SIG-M5 (cell line): ENCODE results near the gene CELSR1.

Experiments used
- DNase-seq: peaks from one replicate; lab custom pipeline; 2025; lab: John Stamatoyannopoulos, UW

CELSR1 gene

DNA sequence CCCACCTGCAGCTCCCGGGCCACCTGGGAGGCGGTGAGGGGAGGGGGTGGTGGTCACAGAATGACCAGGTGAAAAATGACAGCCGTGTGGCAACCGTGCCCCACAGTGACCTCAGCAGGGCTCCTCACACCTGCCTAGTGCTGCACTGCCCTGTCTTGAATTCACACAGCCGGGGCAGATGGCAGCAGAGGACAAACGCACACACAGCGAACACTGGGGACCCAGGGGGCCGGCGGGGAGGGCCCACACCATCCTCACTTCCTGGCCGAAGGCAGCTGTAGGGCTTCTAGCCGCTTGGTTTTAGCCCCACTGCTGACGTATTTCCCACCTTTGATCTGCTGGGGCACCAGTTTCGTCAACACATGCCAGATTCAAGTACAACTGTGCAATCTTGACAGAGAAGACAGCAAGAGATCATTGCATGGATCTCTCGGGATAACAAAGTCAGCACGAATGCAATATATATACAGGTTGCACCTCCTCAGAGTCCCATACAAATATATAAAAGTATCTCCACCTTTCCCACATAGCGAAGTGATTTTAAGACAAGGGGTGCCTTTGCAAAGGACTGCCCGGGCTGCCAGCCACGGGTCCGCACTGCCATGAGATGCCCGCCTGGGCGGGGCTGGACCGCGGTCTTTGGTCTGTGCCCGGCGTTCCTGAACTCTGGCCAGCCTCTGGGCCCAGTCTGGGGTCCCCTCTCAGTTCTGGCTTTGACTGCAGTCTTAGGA, 175.1 kb downstream of the CELSR1 start:
- DNase-seq, result no peak

DNA sequence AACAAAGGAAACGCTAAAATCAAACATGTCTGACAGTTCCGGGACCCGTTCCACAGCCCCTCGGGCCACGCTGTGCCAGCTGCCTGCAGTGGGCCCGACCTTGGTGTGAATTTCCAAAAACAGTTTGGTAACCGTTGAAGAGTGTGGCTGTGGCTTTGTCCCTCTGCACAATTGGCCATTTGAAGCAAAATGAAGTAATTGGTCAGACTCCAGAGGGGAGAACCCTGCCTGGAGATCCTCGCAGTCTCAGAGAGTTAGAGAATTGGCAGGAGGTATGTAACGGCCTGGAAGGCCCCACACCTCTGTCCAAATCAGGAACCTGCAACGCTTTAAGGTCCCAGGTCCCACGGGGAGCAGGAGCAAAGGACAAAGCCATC, 175.6 kb downstream of the CELSR1 start:
- DNase-seq, result no peak

DNA sequence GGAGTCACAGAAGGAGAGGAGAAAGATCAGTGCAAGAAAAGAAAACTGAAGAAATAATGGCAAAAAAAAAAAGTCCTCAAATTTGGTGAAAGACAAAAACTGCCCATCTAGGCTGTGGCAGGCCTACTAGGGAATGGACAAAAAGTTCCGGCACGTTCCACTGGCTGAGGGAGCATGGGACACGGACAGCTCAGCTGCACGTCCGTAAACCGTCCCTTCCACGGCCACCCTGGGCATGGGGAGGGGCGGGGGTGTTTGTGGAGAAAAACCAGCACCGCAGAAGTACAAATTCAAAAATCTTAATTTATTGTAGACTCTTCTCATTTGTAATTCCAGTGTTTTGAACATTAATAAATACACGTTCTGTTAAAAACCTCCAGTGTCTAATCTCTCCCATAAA, 176.5 kb downstream of the CELSR1 start:
- no peak for DNase-seq

DNA sequence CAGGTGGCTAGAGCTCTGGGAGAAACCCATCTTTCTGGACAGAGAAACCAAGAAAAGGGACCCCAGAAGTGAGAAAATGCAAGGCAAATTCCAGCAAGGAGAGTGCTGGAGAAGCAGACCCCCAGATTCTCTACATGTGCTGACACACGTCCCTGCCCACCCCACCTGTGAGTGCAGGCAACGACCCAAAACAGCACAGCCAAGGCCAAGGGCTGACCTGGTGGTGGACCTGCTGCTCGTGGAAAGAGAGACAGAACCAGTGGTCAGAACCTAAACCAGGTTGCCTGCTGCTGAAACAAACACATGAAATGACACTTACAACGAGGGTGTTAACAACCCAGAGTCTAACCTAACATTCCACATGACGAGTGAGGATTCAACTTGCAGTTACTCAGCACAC, 177.3 kb downstream of the CELSR1 start:
- no peak for DNase-seq

DNA sequence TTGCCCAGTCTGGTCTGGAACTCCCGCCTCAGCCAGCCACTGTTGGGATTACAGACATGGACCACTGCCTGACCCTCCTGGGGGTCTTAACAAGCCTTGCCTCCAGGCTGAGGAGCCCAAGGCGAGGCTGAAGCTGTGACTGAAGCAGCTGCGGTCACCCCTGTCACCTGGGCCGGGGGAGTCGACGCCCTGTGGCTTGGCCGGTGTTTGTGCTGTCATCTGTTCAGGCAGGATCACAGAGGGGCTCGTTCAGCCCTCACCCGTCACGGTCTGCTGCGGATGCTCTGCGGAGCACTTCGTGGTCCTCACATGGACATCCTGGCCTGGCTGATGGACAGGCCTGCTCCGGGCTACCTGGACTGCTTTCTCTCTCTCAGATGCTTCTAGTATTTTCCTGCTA, 178.1 kb downstream of the CELSR1 start:
- no peak for DNase-seq

DNA sequence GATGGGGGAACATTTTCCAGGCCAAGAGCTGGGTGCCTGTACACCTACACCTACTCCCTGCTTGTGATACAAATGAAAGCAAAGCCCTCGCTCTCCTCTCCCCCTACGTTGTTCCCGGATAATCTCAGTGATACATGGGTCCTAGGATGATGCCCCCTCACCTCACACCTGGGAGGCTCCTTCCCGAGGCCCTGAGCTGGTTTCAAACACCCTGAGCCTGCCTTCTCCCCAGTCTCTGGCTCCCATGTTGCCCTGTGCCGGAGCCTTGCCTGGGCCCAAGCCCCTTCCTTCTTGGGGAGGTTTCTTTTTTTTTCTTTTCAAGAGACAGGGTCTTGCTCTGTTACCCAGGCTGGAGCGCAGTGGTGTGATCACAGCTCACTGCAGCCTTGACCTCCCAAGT, 178.7 kb downstream of the CELSR1 start:
- DNase-seq, result no peak

DNA sequence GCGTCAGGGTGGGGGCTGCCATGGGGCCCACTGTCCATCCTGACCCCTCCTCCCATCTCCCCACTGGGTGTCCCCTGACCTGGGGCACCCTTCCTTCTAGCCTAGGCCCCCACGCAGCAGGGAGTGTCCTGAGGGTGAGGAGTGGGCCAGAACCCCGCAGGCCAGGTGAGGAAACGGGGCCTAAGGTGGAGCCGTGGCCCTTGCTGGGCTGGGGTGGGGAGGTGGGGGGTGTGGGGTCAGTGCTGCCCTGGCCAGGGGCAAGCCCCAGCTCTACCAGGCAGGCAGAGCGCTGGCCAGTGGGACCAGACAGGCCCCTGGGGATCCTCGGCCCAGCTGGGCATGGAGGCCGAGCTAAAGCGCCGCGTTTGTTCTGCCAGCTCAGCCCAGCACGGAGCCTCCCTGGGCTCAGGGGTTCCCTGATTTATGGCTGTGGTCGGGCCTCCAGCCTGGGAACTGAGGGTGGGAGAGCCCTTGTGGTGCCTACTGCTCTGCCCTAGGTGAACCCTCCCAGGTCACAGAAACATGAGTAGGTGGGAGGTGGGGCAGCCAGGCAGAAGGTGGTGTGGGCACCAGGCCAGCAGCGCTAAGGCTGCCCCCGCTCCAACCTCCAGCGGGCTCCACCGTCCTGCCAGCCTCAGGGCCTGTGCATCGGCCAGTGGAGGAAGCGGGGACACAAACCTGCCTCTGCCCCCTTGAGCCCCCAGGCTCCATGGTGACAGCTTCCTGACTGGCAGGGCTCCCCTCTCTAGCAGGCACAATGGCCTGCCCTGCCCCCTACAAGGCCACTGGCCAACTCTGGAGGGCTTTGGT, 179.5 kb downstream of the CELSR1 start:
- DNase-seq, result no peak

DNA sequence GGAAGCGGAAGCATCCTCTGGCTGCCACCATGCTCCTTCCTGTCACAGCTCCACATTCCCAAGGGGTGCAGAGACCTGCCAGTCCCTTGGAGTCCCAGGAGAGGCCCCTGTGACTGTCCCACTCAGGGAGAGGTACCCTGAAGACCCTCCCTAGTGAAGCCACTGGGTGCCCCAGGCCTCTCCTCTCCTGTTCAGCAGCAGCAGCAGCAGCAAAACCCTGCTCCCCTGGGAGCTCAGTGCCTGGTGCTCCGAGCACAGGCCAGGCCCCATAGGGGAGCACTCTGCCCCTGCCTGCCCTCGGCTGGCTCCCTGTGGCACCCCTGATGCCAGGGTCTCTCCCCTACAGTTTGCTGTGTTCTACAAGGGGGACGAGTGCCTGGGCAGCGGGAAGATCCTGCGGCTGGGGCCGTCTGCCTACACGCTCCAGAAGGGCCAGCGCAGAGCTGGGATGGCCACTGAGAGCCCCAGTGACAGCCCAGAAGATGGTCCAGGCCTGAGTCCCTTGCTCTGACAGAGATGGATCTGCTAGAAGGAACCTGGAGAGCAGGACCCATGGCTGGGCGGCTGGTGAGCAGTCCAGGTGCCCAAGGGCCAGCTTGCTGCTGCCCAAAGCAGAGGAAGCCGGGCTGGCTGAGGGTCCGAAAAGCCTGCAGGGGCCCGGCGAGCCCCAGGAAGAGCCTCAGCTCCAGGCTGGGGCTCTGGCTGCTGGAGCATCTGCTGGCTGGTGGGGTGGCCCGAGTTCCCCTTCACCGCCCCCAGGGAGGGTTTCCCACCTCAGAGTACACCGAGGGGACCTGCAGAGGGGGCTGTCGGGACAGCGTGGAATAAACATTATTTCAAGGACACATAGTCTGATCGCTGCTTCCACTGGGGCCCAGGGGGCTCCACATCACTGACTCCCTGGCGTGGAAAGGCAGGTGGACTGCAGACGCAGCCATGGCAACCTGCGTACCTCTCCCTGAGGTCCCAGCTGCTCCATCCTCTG, 180.6 kb downstream of the CELSR1 start:
- no peak for DNase-seq

DNA sequence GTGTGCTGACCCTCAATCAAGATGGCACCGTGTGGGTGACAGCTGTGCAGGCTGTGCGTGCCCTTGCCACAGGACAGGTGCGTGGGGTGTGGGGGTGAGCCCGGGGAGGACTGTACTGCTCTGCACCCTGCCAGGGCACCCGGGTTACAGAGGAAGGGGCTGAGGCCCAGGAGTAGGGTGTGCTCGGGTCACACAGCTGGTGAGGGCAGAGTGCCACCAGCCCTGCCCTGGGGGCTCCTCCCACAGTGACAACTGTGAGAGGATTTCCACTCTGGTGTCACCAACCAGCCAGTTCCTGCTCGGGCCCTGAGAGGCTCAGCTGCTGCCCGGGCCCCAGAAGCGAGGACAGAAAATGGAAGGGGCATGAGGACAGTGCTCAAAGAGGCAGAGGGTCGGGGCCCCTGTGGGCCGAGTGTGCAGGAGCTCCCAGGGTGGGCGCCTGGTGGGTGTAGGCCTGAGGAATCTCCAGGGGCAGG, 181.4 kb downstream of the CELSR1 start:
- no peak for DNase-seq

DNA sequence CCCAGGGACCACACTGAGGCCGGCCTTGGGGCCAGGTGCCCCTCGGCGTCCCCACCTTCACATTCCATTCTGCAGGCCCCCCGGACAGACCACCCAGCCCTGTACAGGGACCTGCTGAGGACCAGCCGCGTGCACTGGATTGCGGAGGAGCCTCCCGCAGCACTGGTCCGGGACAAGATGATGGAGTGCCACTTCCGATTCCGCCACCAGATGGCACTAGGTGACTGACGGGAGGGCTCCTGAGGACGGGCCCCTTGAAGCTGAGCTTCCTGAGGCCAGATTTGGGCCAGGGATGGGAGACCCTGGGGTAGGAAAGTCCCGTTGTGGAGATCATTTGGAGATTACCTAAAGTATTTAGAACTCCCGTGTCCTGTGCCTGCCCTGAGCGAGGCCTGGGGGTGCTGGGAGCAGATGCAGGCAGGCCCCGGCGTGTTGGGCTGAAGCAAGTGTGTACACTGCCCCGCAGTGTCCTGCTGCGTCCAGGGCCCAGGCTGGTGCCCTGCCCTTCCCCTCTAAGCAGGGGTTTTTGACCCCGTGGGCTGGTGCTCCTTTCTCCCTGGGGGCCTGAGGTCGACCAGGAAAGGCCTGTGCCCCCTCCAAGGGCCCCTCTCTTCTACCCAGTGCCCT, 181.9 kb downstream of the CELSR1 start:
- no peak for DNase-seq

DNA sequence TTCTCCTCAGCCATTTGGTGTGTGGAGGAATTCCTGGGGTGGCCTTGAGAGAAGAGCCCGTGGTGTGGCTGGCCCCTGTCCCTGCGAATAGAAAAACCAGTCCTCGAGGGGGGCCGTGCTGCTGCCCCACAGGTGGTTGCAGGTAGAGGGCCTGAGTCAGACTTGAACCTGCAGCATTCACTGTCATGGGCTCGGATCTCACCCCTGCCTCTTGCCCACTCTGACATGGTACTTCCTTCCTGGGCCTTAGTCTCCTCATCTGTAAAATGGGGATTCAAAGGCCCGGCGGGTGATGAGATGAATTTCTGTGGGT, 182.5 kb downstream of the CELSR1 start:
- no peak for DNase-seq

DNA sequence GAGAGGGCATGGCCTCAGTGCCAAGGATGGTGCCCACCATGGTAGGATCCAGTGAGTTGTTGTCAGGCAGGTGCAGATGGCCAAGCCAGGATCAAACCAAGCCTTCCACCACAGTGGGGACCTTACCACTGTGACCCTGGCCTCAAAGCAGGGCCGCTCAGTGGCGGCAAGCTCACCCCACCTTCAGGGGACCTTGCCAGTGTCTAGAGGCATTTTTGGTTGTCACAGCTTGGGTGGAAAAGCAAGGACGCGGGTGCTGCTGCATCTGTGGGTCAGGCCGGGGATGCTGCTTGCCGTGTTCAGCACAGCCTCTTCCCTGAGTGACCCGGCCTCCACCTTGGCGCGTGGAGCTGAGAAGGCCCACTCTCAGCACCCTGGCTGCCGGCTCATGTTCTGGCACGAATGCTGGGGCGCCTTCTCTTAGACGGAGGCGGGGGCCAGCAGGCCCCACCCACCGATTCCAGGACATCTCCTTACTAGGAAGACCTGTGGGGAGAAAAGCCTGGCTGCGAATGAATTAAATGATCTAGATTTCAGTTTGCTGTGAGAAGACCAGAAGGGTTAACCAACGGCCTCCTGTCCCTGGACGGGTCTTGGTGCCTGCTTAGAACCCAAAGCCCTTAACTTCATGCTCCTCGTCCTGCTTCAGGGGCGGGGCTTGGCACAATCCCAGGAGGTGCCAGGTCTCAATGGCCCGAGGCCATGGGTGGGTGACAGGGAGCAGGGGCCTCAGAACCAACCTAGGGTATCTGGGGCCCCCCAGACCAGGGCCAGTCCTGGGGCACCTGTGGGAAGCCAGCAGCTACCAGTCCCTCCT, 183.0 kb downstream of the CELSR1 start:
- DNase-seq, result no peak

DNA sequence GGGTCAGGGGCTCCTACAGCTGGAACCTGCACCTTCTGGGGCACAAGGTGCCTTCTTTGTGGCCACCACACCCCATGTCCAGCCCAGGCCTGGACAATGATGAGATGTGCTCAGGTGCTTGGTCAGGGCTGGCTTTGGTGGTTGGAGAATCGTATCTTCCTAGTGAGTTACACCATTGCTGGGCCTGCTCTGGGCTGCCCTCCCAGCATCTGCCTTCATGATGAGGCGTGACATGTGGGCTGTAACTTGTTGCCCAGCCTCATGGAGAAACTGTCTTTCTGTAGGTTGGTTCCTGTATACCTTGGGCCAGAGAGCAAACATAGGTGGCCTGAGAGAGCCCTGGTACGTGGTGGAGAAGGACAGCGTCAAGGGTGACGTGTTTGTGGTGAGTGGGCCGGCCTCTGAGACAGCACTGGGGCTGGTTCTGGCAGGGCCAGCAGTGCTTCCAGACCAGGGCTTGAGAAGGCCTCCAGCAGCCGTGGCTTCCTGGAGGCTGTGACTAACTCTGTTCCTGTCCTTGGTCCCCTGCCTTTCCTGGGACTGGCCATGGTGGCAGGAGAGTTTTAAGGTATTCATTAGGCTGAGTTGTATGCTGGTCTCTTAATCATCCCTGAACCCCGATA, 183.8 kb downstream of the CELSR1 start:
- DNase-seq, result no peak

DNA sequence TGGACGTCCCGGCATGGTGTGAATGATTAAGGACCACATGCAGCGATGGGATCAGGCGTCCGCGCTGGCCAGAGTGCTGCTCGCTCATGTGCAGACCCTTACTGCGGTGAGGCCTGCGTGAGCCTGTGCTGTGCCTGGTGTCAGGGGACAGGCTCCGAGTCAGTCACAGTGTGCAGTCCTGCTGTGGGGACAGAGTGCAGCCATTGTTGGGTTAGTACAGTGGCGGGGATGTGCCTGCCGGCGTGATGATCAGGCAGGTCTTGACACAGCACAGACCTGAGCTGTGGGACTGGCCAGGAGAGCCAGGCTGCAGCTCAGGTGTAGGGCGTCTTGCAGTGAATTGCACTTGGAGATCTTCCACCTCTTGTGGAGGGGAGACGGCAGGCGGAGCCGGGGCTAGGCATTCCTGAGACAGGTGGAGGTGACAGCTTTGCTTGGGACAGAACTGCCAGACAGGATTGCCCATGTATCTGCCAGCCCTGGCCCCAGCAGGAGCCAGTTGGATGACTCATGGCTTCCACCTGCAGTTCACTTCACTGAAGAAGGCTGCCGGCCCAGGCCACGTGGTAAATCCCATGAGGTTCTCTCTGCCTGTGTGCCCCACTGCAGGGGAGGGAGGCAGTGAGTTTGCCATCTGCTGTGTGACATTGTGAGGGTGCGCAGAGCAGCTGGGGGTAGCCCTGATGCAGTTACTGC, 184.6 kb downstream of the CELSR1 start:
- no peak for DNase-seq

DNA sequence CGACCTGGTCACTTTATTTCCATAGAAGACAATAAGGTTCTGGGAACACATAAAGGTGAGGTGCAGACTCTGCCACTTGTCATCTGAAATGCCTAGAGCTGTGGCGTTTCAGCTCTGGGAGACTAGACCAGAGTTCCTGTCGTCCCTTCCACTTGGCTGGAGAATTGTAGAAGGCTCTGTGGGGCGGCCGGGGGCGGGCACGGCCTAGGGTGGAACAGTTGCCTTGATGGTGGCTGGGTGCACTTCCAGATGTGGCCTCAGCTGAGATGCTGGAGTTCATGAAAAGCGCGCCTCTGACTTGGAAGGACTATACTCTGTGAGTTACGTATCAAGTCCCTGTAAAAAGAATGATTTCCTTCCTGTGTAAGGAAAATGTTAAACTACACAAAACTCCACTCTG, 185.1 kb downstream of the CELSR1 start:
- no peak for DNase-seq

DNA sequence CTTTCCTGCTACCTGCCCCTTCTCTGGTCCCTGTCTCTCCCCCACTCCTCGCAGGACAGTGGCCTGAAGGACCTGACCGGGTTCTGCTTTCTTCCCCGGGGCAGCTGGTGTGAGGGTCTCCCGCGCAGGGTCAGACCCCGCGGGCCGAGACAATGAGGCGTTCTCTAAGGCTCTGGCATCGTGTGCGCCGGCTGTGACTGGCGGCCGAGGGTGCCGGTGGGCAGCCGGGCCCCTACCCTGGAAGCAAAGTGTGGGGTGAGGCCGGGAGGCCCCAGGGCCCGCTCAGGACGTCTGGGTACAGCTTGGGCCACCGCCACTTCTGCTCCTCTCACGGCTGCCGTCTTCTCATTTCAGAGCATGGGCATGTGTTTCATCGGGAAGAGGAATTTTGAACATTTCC, 185.7 kb downstream of the CELSR1 start:
- DNase-seq, result no peak

DNA sequence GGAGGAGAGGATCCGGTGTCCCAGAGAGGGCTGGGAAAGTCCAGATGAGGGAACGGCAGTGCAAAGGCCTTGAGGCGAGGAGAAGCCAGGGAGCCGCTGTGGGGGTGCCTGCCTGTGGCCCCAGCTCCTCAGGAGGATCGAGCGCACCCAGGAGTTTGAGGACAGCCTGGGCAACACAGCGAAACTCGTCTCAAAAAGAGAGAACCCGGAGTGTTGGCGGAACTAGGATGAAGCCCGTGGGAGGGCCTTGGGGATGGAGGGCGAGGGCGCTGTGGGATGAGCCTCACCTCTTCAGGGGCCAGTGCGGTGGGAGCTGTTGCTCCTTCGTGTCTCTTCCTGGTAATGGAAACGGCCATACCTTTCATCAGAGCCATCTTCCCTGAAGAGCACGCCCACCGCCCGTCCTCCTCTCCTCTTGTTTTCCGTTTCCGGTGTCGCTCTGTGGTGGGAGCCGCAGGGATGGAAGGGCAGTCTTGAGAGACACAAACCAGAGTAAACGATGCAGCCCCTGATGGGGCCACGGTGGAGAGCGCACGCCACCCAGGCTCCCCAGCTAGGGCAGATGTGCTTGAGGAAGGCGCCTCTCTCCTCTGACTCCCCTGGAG, 186.2 kb downstream of the CELSR1 start:
- DNase-seq, result no peak

DNA sequence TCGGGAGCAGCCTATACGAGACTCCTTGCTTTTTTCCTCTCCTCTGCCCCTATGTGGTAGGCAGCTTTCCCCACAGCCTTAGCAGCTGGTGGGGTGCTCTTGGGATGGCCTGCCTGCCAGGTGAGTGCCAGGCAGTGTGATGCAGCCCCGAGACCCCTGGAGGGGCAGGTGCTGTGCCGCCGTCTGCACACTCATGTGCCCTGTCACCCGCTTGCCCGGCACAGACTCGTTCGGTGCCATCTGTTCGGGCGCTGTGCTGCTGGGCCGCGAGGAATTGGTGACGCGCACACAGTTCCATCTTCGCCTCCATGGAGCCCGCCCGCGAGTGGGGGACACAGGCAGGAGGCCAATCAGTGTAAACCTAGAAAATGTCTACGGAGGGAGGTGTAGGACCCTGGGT, 186.8 kb downstream of the CELSR1 start:
- DNase-seq, result no peak

DNA sequence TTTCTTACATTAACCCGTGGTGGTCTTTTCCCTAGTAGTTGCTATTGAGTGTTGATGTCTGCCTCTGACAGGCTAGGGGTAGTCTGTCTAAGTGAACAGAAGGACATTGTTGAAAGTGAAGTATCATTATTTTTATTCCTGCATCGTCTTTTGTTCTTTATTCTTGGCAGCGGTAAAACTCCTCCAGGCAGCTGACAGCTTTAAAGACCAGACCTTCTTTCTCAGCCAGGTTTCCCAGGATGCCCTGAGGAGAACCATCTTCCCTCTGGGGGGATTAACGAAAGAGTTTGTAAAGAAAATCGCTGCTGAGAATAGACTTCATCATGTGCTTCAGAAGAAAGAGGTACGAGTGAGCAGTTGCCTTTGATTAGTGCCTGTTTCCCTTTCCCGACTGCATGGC, 187.3 kb downstream of the CELSR1 start:
- no peak for DNase-seq

DNA sequence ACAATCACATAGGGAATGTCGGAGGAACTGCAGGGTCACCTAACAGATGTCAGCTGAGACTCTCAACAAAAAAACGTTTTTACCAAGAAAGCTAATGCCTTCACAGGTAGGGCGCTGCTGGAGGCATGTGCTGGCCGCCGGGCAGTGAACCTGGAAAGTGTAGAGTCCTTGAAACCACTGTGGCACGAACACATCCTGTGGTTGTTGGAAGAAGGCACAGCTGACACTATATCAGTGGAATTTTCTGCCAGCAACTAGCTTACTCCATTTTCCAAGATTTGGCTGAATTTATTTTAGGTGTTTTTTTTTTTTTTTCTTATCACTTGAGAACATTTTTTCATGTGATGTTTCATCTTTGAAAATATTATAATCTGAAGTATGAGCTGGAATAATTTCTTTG, 187.7 kb downstream of the CELSR1 start:
- no peak for DNase-seq
